KOPT-K1 (cell line): Measurements from ENCODE around the gene FOXP1.

Experiments
- H3K27ac ChIP-seq: fragments of 200-600 bp; sonication (generic); 2 replicates; pipeline ENCODE4 v1.5.1; 2016; ENCODE audit warnings: antibody characterized with exemption, mild to moderate bottlenecking, low read depth, low read length; ENCODE audit not compliant: poor library complexity, severe bottlenecking
- H3K36me3 ChIP-seq: fragments of 200-600 bp; sonication (generic); 2 replicates; pipeline ENCODE4 v1.5.1; 2017; ENCODE audit warnings: antibody characterized with exemption, mild to moderate bottlenecking, low read length, moderate library complexity; ENCODE audit not compliant: insufficient read depth
- H3K9me3 ChIP-seq: fragments of 200-600 bp; sonication (generic); 2 replicates; pipeline ENCODE4 v1.5.1; 2017; ENCODE audit warnings: antibody characterized with exemption, low read length, mild to moderate bottlenecking; ENCODE audit not compliant: insufficient read depth, poor library complexity, severe bottlenecking

Gene FOXP1

DNA sequence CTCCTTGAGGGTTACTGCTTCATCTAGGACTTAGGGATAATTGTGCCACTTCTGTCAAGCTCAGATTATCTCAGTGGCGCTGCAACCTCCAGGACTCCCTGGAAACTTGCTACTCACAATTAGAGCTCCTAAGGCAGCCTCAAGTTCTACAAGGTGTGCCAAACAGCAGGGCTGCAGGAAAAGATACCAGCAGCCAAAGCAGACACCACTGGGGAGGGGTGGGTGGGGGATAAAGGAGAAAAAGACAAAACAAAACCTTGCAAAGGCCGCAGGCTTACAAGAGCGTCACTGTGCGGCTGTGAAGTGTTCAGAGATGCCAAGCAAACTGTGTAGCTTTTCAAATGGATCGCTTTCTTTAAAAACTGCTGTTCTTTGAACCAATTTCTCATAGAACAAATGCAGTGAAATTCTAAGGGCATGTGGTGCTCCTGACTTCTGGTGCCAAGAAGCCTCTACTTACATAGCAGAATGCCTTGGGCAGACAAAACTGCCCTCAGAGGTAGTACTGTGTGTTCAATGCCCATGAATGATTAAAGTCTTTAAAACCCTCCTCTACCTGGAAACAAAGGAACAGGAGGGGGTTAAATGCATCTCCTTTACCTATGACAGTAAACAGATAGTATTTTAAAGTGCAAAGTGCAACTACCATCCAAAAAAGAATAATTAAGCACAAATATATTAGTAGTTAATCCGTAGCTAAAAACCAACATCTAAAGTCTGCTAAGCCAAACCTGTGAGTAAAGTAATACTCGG, 353.4 kb downstream of the FOXP1 start:
- H3K9me3 ChIP-seq: no peaks in the 10 kb centered on the region
- H3K36me3 ChIP-seq: no peaks in the 10 kb centered on the region
- H3K27ac ChIP-seq: no peak overlapping the region

DNA sequence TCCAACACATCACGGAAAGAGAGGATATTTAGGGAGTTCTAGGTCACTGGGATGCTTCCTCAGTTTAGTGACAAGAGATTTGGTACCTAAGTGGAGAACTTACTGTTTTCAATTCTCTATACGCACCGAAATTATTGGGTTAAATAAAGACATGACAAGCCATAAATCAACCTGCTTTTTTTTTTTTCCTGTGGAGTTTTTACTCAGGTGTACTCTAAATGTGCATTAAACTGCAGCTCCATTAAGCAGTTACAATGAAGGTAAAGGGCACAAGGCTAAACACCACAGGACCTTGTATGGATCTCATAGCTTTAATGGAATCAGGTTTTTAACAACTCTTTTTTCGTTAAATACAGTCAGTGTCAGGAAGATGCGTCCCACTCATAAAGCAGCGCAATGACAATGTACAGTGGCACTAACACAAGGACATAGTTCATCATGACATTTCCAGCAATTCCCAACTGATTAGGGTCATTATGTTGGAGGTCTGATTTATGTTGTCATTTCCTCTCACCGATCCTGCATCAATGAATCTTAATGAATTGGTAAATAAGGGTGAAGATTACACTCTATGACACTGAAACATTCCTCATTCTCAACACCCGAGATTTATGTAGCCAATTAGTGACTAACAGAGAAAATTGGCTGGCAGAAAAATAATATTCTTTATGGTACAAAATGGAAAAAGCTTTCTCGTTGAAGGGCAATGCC, 355.2 kb downstream of the FOXP1 start:
- no peaks in the 10 kb centered on the region for H3K9me3 ChIP-seq
- H3K27ac ChIP-seq: no peak overlapping the region
- H3K36me3 ChIP-seq: no peaks in the 10 kb centered on the region

DNA sequence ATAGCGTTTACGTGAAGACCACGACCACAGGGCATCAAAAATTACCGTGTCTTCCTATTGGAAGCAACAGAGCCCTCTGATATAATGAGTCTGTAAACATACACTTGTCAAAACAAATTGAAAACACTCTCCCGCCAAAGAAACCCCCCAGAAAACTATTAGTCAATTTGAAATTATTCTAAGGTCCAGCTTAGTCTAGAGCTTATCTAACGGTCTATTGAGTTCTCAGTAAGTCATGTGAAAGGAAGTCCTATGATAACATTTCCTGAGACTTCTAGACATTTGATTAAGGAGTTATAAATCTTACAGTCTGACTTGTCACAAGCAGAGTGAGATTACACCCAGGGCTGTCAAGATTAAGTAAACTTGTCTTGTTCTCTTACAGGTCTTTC, 356.3 kb downstream of the FOXP1 start:
- Histone ChIP-seq H3K27ac (no peak overlapping the region), H3K36me3 (no peaks in the 10 kb centered on the region), H3K9me3 (no peaks in the 10 kb centered on the region)

DNA sequence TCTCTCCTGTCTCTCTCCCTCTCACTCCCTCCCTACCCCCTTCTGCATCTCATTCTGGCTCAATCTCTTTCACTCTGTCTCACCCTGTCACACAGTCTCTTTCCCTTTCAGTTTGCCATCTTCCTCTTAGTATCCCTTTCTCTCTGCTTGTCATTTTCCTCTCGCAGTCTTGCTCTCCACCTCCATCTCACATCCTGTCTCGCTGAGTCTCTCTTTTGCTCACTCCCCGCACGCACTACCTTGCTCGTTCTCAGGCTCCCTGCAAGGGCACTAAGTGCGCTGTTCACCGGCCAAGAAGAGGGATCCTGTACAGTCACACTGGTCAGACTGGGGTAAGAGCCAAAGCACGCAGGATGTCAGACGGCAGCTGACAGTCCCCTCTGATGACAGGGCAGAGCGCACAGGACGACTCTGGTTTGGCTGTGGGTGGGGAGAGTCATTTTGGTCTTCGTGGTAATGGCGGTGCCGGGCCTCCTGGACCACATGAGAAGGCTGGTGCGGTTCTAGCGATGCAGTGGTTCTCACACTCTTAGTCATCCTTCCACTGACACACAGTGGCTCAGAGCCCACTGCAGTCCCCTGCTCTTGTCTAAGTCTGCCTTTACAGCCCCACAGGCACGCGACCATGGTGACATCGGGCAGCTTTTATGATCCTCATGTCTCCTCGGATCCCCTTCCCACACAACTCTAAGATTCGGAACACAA, 356.8 kb downstream of the FOXP1 start:
- Histone ChIP-seq H3K9me3 (no peaks in the 10 kb centered on the region), H3K36me3 (no peaks in the 10 kb centered on the region), H3K27ac (no peak overlapping the region)

DNA sequence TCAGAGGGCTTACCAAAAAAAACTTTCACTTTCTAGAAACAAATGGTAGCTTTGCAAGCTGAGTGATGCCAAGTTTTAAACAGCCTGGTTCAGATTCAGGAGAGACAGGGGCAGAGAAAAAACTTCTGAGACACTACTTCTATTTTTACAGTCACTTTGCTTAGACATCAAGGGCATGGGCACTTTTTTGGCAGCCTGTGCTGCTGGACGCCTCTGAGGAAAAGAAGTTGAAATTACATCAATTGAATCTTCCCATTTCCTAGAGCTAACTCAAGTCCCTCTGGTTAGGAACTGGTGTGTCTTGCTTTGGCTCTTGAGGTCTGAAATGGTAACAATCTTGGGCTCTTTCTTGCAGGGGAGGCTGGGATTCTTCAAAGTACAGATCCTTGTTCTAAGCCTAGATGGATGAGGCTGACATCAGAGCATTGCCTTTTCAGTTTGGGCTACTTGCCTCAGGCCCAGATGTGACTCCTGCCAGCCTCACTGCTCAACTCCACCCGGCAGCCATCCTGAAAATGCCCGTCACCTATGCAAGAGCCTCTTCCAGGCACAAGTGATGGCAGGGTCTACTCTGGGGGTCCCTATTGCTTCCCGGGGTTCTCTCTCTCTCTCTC, 357.5 kb downstream of the FOXP1 start:
- H3K36me3 ChIP-seq: no peaks in the 10 kb centered on the region
- no peaks in the 10 kb centered on the region for H3K9me3 ChIP-seq
- H3K27ac ChIP-seq: no peak overlapping the region

DNA sequence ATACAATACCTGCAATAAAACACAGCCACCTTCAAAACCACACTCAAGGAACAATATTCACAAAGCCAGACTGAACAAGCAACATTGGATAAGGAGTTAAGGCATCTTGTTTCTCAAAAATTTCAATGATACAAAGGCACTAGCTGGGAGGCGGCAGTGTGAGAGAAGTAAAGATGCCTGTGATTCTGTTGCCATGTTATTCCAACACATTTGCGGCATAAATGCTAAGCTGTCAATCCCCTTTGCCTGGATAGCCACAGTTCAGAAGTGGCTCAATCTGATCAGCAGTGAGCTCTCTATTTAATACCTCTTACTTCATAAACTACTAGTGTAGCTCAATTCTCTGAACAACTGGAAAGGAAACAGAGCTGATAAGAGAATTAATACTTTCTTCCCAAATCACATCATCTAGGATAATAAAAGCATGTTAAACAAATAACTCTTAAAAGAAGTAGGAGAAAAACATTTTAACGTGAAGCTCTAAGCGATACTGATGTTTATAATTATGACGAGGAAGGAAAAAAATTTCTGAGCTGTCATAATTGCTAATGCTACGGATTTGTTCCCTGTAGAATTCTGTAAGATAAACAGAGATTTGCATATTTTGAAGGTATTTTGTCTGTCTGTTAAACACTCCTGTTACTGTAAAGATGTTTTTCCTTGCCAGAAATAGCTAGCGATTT, 358.4 kb downstream of the FOXP1 start:
- Histone ChIP-seq H3K27ac (no peak overlapping the region), H3K9me3 (no peaks in the 10 kb centered on the region), H3K36me3 (no peaks in the 10 kb centered on the region)

DNA sequence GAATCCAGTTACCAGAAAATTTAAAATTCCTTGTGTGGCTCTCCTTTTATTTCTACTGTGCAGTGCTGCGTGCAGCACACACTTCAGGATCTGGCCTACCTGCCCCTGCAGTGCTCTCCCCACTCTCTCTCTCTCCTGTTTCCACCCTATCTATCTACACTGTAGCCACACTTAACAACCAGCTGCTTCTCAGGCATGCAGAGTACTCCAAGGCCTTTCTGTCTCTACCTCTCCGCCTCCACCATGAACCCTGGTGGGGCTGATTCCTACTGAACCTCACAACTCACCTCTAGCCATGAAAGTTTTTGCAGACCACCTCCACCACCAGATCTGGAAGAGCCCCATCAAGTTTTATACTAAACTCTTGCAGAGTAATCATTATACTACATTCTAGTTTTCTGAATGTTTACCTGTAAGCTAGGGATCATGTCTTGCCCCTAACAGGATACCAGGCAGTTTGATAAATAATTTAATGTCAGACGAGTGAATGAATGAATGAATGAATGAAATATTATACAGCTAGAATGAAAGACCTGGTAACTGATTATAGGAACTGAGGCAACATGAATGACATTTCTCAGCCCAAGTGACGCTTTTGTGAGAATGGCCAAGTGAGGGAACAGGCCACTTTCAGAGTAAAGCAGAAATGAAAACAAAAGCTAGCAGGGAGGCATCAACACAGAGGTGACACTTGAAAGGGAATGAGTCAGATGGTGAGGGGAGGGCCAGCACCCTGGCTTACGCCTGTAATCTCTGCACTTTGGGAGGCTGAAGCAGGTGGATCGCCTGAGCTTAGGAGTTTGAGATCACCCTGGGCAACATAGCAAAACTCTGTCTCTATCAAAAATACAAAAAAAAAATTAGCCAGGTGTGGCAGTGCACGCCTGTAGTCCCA, 363.5 kb downstream of the FOXP1 start:
- H3K9me3 ChIP-seq: no peaks in the 10 kb centered on the region
- H3K27ac ChIP-seq: no peak overlapping the region
- no peaks in the 10 kb centered on the region for H3K36me3 ChIP-seq

DNA sequence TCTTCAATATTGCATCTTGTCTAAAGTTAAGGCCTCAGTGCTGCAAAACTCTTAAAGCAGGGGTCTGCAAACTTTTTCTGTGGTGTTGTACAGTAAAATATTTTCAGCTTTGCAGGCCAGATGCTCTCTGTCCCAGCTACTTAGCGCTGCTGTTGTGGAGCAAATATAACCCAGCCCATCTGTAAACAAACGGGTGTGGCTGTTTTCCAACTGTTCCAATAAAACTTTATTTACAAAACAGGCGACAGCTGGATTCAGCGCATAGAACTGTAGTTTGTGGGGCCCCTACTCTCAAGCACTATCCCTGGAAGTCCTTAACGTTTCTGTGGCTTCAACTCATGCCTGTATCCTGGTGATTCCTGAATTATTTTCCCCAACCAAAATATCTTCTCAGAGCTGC, 365.0 kb downstream of the FOXP1 start:
- Histone ChIP-seq H3K9me3 (no peaks in the 10 kb centered on the region), H3K36me3 (no peaks in the 10 kb centered on the region), H3K27ac (no peak overlapping the region)

DNA sequence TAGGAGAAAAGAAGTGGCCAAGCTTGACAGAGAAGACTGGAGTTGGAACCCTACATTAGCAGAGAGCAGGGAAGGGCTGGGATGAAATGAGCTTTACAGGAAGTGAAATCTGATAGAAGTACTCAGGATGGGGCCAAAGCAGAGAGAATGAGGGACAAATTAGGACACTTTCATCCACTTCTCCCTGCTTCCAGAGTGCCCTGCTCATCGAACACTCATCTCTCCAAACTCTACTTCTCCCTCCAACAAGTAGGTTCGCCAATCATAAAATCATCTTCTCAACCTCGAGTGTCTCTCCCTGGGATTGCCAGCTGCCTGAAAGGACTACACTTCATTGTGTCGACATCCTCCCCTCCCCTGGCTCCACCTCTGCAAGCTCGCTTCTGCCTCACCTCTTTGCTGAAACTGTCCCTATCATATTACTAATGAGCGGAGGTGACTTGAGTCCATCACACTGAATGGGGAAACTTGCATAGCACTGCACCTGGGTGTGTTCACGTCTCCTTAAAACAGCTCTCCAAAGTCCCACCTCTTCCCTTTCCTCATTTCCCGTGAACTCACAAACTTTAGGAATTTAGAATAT, 365.8 kb downstream of the FOXP1 start:
- Histone ChIP-seq H3K36me3 (no peaks in the 10 kb centered on the region), H3K9me3 (no peaks in the 10 kb centered on the region), H3K27ac (no peak overlapping the region)

DNA sequence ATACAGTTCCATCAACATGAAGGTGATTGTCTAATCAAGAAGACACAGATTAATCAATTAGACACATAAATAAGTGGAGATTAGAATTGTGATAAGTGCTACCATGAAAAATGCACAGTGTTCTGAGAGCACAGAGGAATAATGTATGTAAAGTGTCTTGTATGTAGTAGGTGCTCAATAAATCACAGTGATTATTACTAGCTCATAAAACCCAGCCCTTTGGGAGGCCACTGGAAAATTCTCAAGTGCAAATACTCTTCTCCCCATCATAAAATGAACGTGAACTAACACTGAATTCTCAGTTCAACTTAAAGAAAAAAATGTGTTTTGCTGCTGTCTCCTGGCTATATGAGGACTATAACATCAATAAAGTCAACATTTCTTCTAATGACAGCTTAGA, 368.2 kb downstream of the FOXP1 start:
- Histone ChIP-seq H3K9me3 (no peaks in the 10 kb centered on the region), H3K27ac (no peak overlapping the region), H3K36me3 (no peaks in the 10 kb centered on the region)

DNA sequence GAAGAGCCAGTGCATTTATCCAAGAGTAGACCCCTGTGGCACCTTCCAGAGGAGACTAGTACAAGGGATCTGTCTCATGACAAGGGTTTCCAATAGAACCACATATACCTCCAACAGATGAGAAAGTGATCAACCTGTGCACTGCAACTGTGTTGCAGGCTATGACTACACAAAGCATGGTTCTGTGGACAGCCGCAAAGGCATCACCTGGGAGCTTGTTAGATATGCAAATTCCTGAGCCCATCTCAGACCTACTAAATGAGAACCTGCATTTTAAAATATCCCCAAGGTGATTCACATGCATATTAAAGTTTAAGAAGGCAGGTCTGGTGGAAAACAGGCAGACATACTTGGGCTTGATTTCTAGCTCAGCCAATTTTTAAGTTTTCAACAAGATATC, 368.7 kb downstream of the FOXP1 start:
- Histone ChIP-seq H3K27ac (no peak overlapping the region), H3K36me3 (no peaks in the 10 kb centered on the region), H3K9me3 (no peaks in the 10 kb centered on the region)

DNA sequence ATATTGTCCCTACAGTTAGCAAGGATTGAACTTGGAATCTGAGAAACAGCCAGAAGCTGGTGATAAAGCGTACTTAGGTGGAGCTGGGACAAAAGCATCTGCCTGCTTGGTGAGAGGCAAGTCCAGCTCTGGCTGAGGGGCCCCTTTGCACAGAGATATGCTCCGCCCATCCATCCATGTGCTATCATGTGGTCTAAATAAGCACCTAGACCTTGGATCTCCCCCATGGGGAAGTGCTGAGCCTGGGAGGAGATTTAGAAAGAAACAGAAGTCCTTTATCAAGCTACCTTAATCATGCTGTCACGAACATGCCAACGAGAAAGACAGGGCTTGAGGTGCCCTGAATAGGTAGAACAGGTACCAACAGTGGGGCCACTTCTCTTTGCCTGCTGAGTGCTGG, 369.5 kb downstream of the FOXP1 start:
- H3K27ac ChIP-seq: no peak overlapping the region
- no peaks in the 10 kb centered on the region for H3K36me3 ChIP-seq
- no peaks in the 10 kb centered on the region for H3K9me3 ChIP-seq

DNA sequence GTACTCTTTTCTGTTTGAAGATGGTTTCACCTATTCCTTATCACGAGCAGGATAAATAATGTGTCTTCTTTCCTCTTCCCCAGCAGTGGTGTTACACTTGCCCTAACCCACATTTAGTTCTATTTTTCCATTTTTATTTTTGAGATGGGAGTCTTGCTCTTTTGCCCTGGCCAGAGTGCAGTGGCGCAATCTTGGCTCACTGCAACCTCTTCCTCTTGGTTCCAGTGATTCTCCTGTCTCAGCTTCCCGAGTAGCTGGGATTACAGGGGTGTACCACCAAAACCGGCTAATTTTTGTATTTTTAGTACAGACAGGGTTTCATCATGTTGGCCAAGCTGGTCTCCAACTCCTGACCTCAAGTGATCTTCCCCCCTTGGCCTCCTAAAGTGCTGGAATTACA, 372.4 kb downstream of the FOXP1 start:
- Histone ChIP-seq H3K27ac (no peak overlapping the region), H3K36me3 (no peaks in the 10 kb centered on the region), H3K9me3 (no peaks in the 10 kb centered on the region)
